WTC11 (cell line): ENCODE results near the gene SPZ1.

ENCODE experiments used
- ATF2 ChIP-seq: sonication (generic); formaldehyde crosslinking; IDR thresholded peaks from 2 replicates; pipeline ENCODE4 v1.8.1; 2022; ENCODE audit warnings: low read depth, missing genetic modification reagents, borderline replicate concordance
- ATF3 ChIP-seq: sonication (generic); formaldehyde crosslinking; conservative IDR thresholded peaks from 2 replicates; pipeline ENCODE4 v1.8.1; 2022; ENCODE audit warnings: mild to moderate bottlenecking, missing genetic modification reagents
- CTCF ChIP-seq: fragments of 200-600 bp; IDR thresholded peaks from 2 replicates; pipeline ENCODE4 v1.8.0; 2022; ENCODE audit warnings: antibody characterized with exemption
- EMX1 ChIP-seq: fragments of 250-450 bp; sonication (Bioruptor Pico); IDR thresholded peaks from 2 replicates; pipeline ENCODE4 v1.8.0; 2021; ENCODE audit warnings: mild to moderate bottlenecking
- ESRRA ChIP-seq: sonication (generic); formaldehyde crosslinking; IDR thresholded peaks from 2 replicates; pipeline ENCODE4 v1.8.1; 2022; ENCODE audit warnings: mild to moderate bottlenecking, missing genetic modification reagents, borderline replicate concordance
- ETV6 ChIP-seq: sonication (generic); formaldehyde crosslinking; IDR thresholded peaks from 2 replicates; pipeline ENCODE4 v1.8.1; 2022; ENCODE audit warnings: mild to moderate bottlenecking, missing genetic modification reagents
- SP1 ChIP-seq: sonication (generic); formaldehyde crosslinking; conservative IDR thresholded peaks from 2 replicates; pipeline ENCODE4 v1.8.1; 2022; ENCODE audit warnings: missing genetic modification reagents
- USF1 ChIP-seq: sonication (generic); formaldehyde crosslinking; IDR thresholded peaks from 2 replicates; pipeline ENCODE4 v1.8.0; 2022; ENCODE audit warnings: mild to moderate bottlenecking, missing genetic modification reagents
- ZNF423 ChIP-seq: fragments of 250-450 bp; sonication (Bioruptor Pico); IDR thresholded peaks from 2 replicates; pipeline ENCODE4 v2.1.2; 2022; ENCODE audit warnings: mild to moderate bottlenecking, moderate library complexity

- TF ChIP-seq SP1 (CRISPR knock-in tag) = no peak
- TF ChIP-seq ETV6 (CRISPR knock-in tag) = no peak
- no peak for TF ChIP-seq EMX1 (CRISPR knock-in tag)
- no peak for TF ChIP-seq ESRRA (CRISPR knock-in tag)
- TF ChIP-seq CTCF = peak; percentile 31; the same call in 1 of the 2 replicates
- no peak for TF ChIP-seq USF1 (CRISPR knock-in tag)
- no peak for TF ChIP-seq ZNF423
- TF ChIP-seq ATF3 (CRISPR knock-in tag) = no peak
- no peak for TF ChIP-seq ATF2 (CRISPR knock-in tag)
Measured at GRCh38 chr5:80346055-80346454, 26.3 kb downstream of the SPZ1 start.
